ENCODE results near the gene IARS1. TPM values are rescaled to one million over a fixed set of nuclear protein-coding genes. Genes with fewer than 3 reads are reported as not detected.

The IARS1 gene
- total and polyA plus RNA-seq, 2 experiments from 2014 or later, result 105 to 310 TPM

DNA sequence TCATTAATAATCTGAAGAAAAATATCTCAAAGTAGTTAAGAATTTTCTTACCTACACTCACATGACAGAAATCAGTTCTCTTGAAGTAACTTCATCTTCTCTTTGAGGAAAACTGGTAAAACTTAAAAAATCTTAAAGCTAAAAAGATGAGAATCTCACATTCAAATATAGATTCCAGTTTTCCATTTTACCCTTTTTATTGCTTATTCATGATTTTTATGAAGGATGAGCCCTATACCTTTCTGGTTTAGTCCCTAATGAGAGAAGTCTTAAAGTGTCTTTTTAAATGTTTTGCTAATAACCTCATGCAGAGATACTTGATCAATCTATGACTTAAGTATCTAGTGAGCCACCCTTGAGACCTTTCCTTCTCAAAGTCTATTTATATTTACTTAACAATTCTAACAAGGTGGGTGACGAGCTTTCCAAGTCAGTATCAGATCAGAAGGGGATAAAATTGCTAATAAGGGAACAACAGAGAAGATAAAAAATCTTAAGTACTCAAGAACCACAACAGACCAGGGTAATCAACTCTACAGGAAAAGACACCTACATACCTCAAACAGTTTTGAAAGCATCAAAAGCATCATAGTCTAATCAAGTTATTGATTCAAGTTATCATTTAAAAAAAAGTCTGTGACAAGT is 2.6 kb downstream of the IARS1 start:
- Histone ChIP-seq H3K36me3 (ENCODE audit: insufficient read depth) (peaks cover 36% of the 10 kb centered on the region), H3F3A (replicated peaks; ENCODE audit: low read depth) (0 out of 2 replicates have a peak, but pooled peaks cover 3% of the 10 kb centered on the region), H3K27ac (ENCODE audit: low read depth) (no peak overlapping the region), H3K9me2 (ENCODE audit: insufficient read depth) (no peaks in the 10 kb centered on the region), H3K4me3 (peak overlapping the region; percentile 92), H3K27me3 (ENCODE audit: insufficient read depth) (no peaks in the 10 kb centered on the region), H3K4me2 (peak overlapping the region; percentile 82; the same call in 1 of the 2 replicates), H2AFZ (no peak overlapping the region), H3K79me2 (replicated peaks; ENCODE audit: insufficient read depth) (peaks cover 79% of the 10 kb centered on the region), H4K20me1 (replicated peaks; ENCODE audit: insufficient read depth) (peaks cover 13% of the 10 kb centered on the region), H3K4me1 (ENCODE audit: insufficient read depth) (peaks cover 13% of the 10 kb centered on the region; the same call in 1 of the 2 replicates)
- H3K4me3 Mint-ChIP-seq, result peak overlapping the region; percentile 96; the same call in 2 of the 3 replicates
- peaks cover 2% of the 10 kb centered on the region; the same call in 2 of the 3 replicates for H3K9me3 Mint-ChIP-seq
- TF ChIP-seq, protein P1, sequence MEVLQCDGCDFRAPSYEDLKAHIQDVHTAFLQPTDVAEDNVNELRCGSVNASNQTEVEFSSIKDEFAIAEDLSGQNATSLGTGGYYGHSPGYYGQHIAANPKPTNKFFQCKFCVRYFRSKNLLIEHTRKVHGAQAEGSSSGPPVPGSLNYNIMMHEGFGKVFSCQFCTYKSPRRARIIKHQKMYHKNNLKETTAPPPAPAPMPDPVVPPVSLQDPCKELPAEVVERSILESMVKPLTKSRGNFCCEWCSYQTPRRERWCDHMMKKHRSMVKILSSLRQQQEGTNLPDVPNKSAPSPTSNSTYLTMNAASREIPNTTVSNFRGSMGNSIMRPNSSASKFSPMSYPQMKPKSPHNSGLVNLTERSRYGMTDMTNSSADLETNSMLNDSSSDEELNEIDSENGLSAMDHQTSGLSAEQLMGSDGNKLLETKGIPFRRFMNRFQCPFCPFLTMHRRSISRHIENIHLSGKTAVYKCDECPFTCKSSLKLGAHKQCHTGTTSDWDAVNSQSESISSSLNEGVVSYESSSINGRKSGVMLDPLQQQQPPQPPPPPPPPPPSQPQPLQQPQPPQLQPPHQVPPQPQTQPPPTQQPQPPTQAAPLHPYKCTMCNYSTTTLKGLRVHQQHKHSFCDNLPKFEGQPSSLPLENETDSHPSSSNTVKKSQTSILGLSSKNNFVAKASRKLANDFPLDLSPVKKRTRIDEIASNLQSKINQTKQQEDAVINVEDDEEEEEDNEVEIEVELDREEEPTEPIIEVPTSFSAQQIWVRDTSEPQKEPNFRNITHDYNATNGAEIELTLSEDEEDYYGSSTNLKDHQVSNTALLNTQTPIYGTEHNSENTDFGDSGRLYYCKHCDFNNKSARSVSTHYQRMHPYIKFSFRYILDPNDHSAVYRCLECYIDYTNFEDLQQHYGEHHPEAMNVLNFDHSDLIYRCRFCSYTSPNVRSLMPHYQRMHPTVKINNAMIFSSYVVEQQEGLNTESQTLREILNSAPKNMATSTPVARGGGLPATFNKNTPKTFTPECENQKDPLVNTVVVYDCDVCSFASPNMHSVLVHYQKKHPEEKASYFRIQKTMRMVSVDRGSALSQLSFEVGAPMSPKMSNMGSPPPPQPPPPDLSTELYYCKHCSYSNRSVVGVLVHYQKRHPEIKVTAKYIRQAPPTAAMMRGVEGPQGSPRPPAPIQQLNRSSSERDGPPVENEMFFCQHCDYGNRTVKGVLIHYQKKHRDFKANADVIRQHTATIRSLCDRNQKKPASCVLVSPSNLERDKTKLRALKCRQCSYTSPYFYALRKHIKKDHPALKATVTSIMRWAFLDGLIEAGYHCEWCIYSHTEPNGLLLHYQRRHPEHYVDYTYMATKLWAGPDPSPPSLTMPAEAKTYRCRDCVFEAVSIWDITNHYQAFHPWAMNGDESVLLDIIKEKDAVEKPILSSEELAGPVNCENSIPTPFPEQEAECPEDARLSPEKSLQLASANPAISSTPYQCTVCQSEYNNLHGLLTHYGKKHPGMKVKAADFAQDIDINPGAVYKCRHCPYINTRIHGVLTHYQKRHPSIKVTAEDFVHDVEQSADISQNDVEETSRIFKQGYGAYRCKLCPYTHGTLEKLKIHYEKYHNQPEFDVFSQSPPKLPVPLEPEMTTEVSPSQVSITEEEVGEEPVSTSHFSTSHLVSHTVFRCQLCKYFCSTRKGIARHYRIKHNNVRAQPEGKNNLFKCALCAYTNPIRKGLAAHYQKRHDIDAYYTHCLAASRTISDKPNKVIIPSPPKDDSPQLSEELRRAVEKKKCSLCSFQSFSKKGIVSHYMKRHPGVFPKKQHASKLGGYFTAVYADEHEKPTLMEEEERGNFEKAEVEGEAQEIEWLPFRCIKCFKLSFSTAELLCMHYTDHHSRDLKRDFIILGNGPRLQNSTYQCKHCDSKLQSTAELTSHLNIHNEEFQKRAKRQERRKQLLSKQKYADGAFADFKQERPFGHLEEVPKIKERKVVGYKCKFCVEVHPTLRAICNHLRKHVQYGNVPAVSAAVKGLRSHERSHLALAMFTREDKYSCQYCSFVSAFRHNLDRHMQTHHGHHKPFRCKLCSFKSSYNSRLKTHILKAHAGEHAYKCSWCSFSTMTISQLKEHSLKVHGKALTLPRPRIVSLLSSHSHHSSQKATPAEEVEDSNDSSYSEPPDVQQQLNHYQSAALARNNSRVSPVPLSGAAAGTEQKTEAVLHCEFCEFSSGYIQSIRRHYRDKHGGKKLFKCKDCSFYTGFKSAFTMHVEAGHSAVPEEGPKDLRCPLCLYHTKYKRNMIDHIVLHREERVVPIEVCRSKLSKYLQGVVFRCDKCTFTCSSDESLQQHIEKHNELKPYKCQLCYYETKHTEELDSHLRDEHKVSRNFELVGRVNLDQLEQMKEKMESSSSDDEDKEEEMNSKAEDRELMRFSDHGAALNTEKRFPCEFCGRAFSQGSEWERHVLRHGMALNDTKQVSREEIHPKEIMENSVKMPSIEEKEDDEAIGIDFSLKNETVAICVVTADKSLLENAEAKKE (CRISPR knock-in tag; IDR thresholded peaks at IDR 0.05), result no peak
- TF ChIP-seq CREB1 (CRISPR knock-in tag; IDR thresholded peaks at IDR 0.05; ENCODE audit: low read depth) (no peak), POLR2AphosphoS5 (IDR thresholded peaks at IDR 0.05; ENCODE audit: low read depth) (no peak), STAT1 (IDR thresholded peaks at IDR 0.05; ENCODE audit: unreplicated experiment) (no peak)
- TF ChIP-seq, protein P2, sequence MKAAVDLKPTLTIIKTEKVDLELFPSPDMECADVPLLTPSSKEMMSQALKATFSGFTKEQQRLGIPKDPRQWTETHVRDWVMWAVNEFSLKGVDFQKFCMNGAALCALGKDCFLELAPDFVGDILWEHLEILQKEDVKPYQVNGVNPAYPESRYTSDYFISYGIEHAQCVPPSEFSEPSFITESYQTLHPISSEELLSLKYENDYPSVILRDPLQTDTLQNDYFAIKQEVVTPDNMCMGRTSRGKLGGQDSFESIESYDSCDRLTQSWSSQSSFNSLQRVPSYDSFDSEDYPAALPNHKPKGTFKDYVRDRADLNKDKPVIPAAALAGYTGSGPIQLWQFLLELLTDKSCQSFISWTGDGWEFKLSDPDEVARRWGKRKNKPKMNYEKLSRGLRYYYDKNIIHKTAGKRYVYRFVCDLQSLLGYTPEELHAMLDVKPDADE (IDR thresholded peaks at IDR 0.05), result no peak
- no peak for DNase-seq (ENCODE audit: low spot score)
- peaks cover 17% of the 10 kb centered on the region for H3K4me1 Mint-ChIP-seq
- 0 out of 2 replicates have a peak overlapping the region, but pooled peaks have one; percentile 24 for H3K27ac Mint-ChIP-seq
- no peak for ATAC-seq
- peaks cover 9% of the 10 kb centered on the region for H3K27me3 Mint-ChIP-seq (ENCODE audit: insufficient read depth, low read depth, poor library complexity)
- H3K36me3 Mint-ChIP-seq (ENCODE audit: low read depth), result peaks cover 69% of the 10 kb centered on the region

Data from GM23338 (cell line).